Activated CD4-positive, alpha-beta T cell treated with anti-CD3 and anti-CD28 coated beads for 4 hours (primary cell): ENCODE results near the gene UGT1A3.
A peak's percentile ranks its signal among the peaks of the same experiment; 100 is the strongest.
"Not testable (repeated sequence)": the region's sequence is repeated elsewhere in the genome, so short reads cannot be mapped to it uniquely, and the experiment has no call there.

Experiments used
- DNase-seq, 2 donors: peaks; one replicate each; pipeline ENCODE4 v3.0.0-alpha.2; 2020

UGT1A3 gene

GRCh38 chr2:233708942-233709341, 19.9 kb upstream of the UGT1A3 start:
- DNase-seq = no peak

- DNase-seq = peak; percentile 54 to 66
Observed at GRCh38 chr2:233711312-233712008, 17.4 kb upstream of the UGT1A3 start.

- DNase-seq = no peak
Observed at GRCh38 chr2:233712611-233713261, 16.1 kb upstream of the UGT1A3 start, which contains the start of gene UGT1A5. TSS of gene UGT1A5 (plus strand) at chr2:233712907. CDS start at chr2:233712992, 85 bp downstream.

GRCh38 chr2:233713262-233713615, 15.6 kb upstream of the UGT1A3 start:
- DNase-seq = no peak

GRCh38 chr2:233714121-233714520, 14.7 kb upstream of the UGT1A3 start:
- no peak for DNase-seq

- DNase-seq = no peak
Observed at GRCh38 chr2:233718552-233718951, 10.3 kb upstream of the UGT1A3 start, which contains the start of gene UGT1A4. TSS of gene UGT1A4 (plus strand) at chr2:233718736. CDS start at chr2:233718821, 85 bp downstream.

- not testable (repeated sequence) for DNase-seq
Observed at GRCh38 chr2:233736868-233737653, 8.2 kb downstream of the UGT1A3 start.

GRCh38 chr2:233740870-233741269, 12.0 kb downstream of the UGT1A3 start:
- DNase-seq = no peak

- no peak for DNase-seq
Observed at GRCh38 chr2:233743464-233744259, 14.8 kb downstream of the UGT1A3 start.

- no peak for DNase-seq
Observed at GRCh38 chr2:233745073-233745755, 16.4 kb downstream of the UGT1A3 start.

- not testable (repeated sequence) for DNase-seq
Observed at GRCh38 chr2:233745838-233746237, 17.0 kb downstream of the UGT1A3 start.

- no peak for DNase-seq
Observed at GRCh38 chr2:233746475-233747282, 17.8 kb downstream of the UGT1A3 start.

GRCh38 chr2:233747283-233747544, 18.4 kb downstream of the UGT1A3 start:
- no peak for DNase-seq

- not testable (repeated sequence) for DNase-seq
Observed at GRCh38 chr2:233750689-233751088, 21.8 kb downstream of the UGT1A3 start.

- not testable (repeated sequence) for DNase-seq
Observed at GRCh38 chr2:233751212-233752009, 22.6 kb downstream of the UGT1A3 start.

GRCh38 chr2:233754872-233755611, 26.2 kb downstream of the UGT1A3 start:
- DNase-seq = no peak

- DNase-seq = no peak
Observed at GRCh38 chr2:233756429-233757081, 27.7 kb downstream of the UGT1A3 start.

GRCh38 chr2:233758141-233758540, 29.3 kb downstream of the UGT1A3 start:
- DNase-seq = no peak

GRCh38 chr2:233758849-233759248, 30.0 kb downstream of the UGT1A3 start:
- no peak for DNase-seq
